CD4-positive, alpha-beta T cell treated with Interleukin-12 subunit alpha and Interleukin-12 subunit beta, for 1 hour (primary cell): ENCODE results near the gene NKX2-3.

Experiments used
- DNase-seq: peaks from one replicate; pipeline ENCODE4 v3.0.0-alpha.2; 2020

NKX2-3 gene

DNA sequence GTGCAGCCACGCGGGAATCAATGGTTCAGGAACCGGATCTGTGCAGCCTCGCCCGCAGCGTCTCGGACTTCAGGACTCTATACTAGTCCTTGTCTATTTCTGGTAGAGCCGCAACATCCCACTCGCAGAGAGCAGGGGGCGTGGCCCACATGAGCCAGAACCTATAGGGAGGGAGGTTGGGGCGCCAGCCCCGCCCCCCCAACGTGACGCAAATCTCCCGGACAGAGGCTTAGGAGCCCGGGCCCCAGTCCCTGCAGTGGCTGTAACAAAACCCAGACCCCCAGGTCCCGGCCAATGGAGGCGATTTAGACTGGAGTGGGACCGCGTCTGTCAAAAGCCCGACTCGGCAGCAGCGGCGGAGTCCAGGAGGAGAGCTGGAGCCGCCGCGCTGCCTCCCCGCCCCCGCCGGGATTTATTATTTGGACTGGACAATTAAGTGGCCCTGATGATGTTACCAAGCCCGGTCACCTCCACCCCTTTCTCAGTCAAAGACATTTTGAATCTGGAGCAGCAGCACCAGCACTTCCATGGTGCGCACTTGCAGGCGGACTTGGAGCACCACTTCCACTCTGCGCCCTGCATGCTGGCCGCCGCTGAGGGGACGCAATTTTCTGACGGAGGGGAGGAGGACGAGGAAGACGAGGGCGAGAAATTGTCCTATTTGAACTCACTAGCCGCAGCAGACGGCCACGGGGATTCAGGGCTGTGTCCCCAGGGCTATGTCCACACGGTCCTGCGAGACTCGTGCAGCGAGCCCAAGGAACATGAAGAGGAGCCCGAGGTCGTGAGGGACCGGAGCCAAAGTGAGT, at the start of gene NKX2-3:
Gene NKX2-3, plus strand, starts transcription at position 256 of the 809 bp plus-strand sequence. Its CDS starts 190 bp downstream, at position 446.
- peak; percentile 34 for DNase-seq

DNA sequence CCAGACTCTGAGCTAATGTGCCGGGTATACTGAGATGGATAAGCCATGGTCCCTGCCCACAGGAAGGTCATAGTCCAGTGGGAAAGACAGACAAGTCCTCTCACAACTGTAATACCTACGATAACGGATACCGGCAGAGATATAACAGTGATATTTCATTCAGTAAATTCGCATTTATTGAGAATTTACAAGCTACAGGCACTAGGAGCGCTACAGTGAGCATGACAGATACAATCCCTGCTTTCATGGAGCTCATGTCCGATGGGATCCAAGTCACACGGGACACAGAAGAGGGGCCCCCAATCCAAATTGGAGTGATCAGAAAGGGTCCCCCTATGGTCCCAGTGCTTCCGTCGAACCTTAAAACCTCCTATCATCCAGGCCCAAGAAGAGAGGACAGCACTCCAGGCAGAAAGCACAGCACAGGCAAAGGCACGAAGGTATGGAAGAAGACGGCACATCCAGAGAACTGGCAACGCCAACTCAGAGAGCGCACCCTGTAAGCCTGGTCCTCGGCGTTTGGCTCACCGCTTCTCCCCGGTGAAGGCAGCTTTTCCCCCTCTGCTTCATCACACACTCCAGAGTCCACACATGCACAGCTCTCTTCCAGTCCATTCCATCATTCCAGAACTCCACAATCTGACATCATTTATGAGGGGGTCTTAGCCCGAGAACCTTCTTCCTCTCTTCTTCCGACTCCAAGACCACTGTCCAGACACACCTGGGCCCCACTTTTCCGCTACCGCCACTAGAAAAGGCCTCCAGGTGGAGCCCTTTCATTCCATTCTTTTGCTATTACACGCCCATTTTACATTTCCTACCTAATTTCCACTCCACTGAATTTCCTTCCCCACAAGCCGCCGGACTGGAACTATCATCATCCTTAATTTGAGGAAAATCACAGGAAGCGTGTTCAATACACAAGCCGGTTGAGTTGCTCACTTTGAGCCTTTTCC, 47.8 kb upstream of the NKX2-3 start:
- no peak for DNase-seq

DNA sequence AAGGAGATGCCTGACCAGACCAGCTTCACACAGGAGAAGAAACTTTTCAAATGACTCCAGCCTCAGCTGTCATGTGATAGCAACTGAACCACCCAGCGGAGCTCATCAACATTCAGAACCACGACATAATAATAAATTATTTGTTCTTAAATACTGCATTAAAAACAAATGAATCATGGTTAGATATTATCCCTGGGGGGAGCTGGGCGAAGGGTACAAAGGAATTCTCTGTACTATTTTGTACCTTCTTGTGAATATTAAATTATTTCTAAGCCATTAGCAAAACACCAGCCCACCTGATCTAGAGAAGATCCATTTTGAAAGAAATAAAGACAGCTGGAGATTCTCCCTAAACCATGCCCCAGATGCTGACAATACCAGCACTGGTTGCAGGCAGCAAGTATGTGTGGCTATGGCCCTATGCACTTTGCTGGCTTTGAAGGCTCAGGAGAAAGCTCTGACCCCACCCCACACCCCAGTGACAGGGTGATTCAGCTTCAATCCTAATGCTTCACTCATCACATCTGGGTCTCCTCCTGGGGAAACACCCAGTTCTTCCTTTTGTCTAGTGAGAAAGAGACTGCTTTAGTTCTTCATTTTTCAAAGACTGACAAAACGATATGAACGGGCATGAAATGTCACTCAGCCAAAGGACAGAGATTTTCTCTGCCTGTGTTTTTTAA, 45.5 kb upstream of the NKX2-3 start:
- DNase-seq = no peak

DNA sequence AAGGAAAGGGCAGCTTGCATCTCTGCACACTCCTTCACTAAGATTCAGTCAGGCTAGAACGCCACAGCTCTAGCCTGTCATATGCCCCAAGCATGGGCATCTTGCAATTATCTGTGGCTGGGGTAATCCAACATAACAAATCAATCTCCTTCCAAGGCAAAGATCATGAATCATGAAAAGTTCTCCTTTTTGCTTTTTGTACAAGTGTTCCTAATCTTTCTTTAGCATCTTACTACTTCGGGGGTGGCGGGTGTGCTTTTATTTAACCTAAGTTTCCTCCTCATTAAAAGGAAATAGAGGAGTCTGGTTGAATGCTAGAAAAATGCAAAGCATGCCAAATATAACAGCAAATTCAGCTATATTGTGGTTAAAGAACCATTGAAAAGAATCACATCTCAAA, 43.5 kb upstream of the NKX2-3 start:
- DNase-seq = no peak

DNA sequence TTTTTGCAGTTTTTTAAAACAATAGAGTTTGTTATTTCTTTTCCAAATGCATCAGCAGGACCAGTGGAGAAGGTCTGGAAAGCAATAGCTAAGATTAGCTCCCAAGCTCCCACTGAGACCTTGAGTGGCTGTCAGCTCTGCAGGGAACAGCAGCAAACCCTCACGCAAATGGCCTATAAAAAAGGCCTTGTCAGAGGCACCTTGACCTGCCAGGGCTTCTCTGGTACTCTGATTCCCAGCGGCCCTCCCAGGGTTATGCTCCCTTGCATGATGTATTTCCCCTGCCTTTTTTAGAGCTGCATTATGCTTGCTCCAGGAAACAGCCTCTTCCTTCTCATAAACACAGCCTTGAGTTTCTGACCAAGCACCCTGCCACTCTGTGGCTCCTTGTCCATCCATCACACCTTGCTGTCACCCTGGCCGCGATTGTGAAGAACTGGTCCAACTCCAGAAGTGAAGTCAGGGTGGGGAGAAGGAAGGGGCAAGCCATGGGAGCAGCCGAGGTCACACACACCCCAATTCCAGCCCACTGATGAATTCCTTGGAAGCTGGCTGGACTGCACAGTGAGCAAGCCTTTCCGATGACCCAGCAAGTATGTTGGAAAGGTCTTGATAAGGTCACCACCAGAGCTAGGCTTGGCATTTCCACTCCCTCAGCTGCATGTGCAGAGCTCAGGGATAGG, 35.3 kb upstream of the NKX2-3 start:
- no peak for DNase-seq

DNA sequence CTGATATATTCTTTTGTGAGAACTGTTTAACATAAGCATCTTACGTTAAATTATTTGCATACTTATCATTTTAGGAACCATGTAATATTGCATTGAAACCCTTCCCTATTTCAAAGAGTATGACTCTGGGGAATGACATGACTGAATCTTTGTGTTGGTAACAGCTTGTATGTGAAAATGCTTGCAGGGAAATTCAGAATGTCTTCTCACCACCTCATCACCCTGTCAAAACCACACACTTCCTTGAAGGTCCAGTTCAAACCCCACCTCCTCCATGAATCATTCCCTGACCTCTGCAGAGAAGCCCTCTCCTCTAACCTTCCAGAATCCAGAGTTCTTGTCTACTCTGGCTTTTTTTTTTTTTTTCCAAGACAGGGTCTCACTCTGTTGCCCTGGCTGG, 26.3 kb upstream of the NKX2-3 start:
- no peak for DNase-seq

DNA sequence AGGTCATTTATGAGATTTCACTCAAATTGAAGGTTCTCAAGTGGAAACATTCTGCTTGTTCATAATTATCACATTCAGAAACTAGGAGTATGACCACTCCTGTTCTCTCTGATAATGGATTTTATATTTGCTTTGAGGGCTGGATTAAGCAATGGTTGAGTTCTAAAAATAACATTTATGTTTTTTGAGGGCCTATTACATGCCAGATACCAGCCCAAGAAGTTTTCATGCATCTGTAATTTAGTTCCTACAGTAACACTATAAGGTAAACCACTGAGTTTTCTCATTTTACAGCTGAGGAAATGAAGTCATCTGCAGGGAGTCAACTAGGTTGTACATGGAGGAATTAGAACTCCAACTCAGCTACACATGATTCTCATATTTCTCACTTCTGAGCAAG, 25.5 kb upstream of the NKX2-3 start:
- DNase-seq = no peak

DNA sequence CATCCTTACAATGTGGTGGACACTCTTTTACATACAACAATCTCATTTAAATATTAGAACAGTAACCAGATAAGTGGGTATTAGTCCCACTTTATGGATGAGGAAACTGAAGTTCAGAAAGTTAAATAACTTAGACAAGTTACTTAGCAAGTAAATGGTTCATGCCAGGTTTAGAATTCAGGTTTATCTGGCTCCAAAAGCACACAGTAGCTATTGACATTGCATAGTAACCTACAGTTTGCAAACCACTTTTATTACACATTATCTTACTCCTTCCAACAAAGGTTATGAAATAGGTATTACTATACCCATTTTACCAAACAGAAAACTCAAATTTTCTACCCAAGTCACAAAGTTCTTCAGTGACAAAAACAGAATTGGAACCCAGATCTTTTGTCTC, 19.7 kb upstream of the NKX2-3 start:
- no peak for DNase-seq

DNA sequence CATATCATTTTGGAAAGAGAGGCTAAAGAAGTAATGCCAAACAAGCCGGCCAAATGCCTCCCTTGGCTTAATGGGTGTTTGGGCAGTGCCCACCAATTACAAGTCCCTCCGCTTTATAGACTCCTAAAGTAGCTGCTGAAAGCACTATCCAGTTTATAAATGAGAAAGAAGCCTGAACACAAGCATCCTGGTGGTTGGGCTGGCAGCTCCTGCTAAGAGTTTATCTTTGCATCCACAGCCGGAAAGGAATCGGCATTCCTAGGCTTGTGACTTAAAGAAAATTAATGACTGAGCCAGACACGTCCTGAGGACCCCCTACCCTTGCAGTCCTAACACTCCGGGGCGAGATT, 13.1 kb upstream of the NKX2-3 start:
- DNase-seq = no peak

DNA sequence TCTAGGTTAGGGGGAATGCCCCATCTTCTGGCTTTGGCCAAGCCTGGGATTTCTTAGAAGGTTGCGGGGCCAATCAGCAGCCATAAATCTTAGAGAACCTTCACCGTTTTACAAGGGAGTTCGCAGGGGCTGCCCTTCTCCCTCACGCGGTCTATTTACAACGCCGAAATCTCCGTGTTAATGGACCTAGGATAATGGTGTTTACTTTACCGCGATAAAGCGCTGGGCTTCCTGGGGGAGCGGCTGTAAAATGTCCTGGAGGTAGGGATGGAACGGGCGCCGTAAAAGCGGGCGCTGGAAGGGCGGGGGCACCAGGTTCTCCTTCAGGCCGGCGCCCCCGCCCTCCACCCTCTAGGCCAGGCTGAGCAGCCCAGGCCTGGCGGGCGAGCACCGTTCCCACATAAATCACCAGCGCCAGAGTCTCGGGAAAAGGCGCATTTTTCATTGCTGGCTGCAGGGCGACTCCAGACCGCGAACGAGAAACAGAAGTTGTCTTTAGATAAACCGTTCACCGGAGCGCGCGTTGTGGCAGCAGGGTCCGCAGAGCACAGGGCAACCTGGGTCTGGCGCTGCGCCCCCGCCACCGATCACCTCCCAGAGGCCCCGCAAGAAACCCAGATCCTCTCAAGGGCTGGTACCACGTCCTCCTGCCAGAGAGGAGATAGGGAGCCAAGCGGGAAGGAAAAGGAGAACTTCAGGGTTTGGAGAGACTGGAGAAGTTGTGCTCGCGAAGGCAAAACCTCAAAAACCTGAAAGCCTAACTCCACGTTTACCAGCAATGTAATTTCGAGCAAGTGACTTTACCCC, 12.5 kb upstream of the NKX2-3 start:
- DNase-seq = no peak

DNA sequence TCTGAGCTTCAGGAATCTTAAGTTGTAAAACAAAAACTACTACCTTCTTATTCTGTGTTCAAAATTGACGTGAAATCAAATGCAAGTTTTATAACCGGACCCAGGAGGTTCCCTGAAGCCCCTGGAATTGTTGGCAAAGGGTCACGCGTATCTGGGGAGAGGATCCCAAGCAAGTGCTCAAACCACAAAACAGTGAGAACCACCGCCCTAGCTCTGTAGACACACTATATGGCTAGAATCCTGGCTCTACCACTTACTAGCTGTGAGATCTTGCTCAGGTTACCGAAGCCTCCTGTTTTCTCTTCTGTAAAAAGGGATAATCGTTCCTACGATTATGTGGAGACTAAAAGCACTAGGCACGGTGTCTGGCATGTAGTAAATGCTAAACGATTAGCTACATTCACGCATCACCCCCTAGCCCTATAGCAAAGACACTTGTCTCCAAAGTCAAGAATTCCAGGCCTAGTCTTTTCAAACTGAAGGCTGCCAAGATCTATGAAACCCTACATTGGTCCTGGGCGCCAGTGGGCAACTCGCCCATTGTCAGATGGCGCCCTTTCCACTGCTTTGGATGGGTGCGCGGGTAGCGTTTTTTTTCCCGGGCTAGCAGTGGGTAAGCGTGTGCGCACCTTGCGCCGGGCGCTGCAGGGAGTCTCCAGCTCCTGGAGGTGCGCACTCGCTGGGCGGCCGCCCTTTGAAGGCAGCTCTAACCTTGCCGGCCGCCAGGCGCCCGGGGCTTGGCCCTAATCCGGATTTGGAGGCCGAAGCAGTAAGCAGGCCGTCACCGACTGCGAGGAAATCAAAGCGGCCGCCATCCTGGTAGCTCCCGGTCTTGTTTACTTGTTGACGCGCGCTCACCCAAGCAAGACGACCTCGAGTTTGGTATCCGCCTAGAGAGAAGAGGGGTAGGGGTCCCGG, 11.6 kb upstream of the NKX2-3 start:
- DNase-seq = no peak

DNA sequence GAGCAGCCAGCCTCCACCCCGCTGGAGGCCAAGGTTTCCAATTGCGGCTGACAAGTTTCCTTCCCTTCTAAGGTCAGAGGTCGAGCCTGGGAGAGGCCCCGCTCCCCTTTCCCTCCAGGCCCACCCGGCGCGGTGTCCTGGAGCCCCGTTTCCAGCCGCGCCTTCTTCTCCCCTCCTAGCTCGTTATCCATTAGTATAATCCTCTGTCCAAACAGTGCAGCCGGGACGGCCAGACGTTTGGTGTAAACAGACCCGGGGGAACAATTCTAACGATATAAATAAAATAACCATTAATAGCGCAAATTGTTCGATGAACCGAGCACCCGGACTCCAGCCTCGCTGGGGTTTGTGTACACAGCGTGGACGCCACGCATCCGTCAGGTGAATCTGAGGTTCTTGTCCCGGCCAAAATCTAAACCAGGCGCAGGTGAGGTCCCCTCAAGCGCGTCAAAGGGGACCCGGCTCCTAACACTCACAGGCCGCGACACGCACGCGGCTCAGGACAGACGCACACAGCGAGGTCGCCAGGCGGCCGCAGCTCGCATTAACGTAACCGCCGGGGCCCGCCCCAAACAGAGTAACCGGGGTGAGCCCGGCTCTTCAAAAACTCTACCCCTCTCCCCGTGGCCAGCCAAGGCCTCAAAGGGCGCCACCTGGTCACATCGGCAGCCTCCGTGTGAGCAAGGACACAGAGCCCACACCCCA, 10.8 kb upstream of the NKX2-3 start:
- no peak for DNase-seq

DNA sequence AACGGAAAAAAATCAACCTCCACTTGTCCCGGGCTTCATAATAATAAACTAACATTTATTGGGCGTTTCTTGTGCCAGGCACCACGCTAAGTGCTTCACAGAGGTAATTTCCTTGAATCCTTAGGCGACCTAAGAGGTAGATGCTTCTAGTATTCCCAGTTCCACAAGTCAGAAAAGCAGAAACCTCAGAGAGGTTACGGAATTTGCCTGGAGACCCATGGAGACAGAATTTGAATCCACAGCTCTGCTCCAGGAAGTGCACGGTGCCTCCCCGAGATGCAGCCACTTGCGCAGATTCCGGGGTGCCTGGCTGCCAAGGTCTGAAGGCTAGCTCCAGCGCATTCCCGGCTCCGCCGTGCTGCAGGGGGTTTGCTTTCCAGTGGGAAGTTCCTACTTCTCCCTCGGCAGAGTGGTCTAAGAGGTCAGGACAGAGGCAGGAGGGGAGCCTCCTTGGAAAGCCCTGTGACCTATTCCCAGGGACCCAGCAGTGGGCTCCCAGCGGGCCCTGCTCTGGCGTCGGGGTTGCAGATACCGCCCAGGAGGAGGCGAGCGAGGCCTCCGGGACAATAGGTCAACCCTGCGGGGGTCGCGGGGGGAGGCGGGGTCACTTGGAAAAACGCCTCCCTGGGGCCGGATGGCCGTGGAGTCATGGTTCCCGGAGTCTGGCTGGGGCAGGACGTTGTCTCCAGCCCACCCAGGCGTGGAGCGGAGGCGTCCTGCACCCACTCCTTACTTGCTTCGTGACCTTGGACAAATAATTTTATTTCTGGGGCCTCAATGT, 10.1 kb upstream of the NKX2-3 start:
- no peak for DNase-seq

DNA sequence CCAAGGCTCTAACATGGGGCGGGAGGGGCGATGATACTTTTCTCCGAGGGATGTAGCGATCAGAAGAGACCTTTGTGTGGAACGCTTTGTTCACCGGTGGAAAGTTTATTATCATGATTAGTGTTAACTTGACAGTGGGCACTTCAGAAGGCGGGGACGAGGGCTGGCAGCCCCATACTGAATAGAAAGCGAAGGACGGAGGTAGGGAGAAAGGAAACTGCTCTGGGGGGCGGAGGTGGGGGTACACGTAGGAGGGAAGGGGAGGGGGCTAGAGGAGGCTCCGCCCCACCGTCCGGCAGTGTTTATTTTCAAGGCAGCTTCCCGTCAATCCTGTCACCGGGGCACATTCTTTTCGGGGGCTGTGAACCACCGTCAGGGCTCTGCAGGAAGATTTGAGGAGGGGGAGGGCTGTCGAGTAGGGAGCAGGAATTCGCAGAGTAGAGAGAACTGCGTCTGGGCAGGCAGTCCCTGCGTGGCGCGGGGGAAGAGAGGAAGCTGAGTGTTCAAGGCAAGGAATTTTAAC, 9.4 kb upstream of the NKX2-3 start:
- DNase-seq = no peak

DNA sequence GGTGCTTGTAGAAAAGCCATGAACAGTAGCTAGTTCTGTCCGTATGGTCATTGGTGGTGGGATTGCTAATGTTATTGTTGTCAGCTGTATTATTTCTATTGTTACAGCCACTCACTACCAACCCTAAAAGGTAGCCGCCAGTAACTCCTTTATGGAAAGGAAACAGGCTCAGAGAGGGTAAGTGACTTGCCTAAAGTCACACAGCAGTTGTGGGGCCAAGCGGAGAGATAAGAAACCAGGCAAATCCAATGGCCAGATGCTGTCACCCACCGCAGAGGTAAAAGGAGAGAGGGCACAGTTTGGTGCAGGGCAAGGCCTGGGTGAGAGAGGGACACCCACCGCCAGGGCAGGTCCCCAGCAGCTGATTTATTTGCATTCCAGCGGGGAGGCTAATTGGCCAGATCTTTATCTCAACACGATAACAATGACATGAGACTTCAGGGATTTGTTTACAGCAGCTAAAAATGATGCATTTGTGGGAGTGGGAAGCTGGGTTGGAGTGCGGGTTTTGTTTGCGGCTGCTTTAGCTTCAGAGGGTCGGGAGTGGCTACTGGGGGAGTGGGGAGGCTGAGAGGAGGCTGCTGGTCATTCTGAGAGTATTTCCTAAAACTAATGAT, 8.6 kb upstream of the NKX2-3 start:
- no peak for DNase-seq

DNA sequence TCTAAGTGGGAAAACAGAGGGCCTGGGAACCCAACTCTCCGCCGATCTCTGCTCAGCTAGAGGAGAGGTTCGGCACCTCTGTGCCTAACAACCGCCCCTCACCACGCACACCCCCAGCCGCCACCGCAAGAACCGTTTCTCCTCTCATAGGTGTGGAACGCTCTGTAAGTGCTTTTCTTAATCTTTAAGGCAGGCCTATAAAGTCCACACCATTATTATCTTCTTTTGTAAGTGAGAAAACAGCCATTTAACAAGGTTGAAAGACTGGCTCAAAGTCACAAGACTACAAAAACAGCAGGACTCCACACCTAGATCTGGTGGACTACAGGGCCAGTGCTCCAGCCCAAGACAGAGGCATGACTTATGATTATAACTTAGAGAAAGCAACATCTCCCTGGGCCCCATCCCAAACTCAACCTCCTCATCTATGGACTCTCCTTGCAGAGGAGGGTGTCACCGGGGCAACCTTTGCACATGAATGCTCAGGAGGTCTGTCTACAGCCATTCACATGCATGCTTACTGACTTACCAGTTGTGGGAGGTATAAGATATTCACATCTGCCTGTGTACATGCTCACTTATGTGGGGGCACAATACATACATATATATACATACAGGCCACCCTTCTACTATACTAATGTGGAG, 7.9 kb upstream of the NKX2-3 start:
- DNase-seq = no peak

DNA sequence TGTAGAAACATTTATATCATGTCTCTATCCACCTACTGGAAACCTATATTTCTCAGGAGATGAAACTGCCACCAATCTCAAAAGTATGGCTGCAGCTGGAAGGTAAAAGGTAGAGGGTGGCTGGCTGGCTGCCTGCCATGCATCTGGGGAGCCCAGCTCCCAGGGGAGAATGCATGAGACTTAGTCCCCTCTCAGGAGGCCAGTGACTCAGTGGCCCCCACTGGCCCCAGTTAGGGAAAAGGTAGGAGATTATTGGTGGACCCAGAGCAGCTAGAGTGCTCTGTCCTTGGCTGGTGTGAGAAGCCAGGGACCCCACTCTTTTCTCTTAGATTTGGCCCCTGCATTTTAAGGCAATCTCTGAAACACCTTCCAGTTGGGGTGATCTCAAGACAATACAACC, 6.8 kb upstream of the NKX2-3 start:
- DNase-seq = no peak

DNA sequence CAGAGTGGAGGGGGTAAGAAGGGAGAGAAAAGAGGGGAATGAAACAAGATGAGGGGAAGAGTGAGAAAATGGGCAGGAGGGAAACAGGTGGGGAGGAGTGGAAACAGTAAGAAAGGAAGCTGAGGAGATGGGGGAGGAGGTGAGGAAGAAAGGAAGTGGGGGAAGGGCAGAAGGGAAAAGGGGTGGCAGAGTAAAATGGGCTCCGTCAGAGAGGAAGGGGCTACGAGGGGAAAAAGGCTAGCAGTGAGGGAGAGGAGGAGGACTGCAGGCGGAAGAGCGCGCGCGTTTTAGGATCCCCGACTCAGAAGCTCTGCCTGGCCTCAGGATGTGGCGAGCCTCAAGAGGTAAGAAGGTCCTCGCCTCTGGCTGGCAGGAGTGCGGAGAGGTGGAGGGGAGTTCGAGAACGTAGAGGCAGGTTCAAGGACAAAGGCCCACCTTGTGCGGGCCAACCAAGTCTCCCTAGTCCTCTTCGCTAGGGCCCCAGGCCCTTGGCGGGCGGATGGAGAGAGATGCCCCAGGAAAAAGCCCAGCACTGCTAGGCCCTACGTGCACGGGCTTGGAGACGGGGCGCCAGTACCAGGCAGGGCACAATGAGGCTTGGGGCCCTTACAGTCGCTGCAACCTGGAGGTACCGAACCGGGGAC, 5.8 kb upstream of the NKX2-3 start:
- DNase-seq = no peak
